ENCODE data around the gene KRT4.
"Not testable (repeated sequence)": the region's sequence is repeated elsewhere in the genome, so short reads cannot be mapped to it uniquely, and the experiment has no call there.

GRCh38 chr12:52795332-52795674 lies 18.6 kb downstream of the KRT4 start:
- TF ChIP-seq POLR2AphosphoS5, POLR2A (IDR thresholded peaks at IDR 0.05): not testable (repeated sequence)
